Endothelial cell of coronary artery (primary cell): ENCODE measurements around the gene MTG2. TPM values are rescaled to one million over a fixed set of nuclear protein-coding genes. Genes with fewer than 3 reads are reported as not detected.

Experiments
- total RNA-seq: library from RNA; depleted of rRNA; stranded (reverse); fragments of >200 nt; gene quantifications from 2 replicates; pipeline ENCODE4 v1.2.3, GENCODE V29; 2014

The MTG2 gene, protein sequence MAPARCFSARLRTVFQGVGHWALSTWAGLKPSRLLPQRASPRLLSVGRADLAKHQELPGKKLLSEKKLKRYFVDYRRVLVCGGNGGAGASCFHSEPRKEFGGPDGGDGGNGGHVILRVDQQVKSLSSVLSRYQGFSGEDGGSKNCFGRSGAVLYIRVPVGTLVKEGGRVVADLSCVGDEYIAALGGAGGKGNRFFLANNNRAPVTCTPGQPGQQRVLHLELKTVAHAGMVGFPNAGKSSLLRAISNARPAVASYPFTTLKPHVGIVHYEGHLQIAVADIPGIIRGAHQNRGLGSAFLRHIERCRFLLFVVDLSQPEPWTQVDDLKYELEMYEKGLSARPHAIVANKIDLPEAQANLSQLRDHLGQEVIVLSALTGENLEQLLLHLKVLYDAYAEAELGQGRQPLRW
- total RNA-seq = 14.4 and 16.8 TPM in 2 replicates

DNA sequence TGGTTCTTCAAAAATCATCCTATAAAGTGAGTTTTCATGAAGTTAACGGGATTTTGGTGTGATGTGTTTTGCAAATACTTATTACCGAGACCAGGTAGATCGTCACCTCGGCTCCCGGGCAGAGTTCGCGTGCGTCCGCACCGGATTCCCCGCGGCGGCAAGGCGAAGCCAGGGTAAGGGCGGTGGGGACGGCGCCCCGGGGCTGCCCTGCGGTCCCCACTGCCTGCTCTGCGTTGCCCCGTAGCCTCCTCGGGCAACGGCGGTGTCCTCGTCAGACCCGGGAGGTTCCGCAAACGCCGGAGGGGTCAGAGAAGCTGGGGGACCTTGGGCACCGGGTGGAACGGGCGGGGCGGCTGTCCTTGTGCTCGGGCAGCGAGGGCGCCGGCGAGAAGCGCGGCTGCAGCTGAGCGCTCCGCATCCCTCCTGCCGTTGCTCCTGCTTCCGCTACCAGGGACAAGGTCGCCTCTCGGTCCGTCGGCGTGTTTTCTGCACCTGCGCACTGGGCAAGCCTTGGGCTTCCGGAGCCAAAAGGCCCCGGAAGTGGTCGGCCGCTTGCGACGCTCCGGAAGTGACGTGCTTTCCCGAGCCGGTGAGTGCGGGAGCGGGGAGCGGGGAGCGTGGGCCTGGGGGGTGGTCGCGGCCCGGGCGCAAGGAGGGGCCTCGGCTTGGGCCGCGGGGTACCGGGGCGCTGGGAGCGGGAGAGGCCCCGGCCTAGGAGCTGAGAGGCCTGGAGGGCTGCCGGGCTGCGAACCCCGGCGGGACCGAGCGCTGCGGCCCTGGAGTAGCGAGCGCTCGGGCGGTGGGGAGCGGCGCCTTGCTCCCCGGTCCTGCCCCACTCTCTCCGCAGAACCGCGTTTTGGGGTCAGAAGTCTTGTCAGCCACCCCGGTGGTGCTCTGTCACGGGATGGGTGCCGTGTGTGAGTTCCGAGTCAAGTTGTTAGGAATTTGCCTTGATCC, at the start of gene MTG2:
Gene MTG2 (plus strand): TSS at position 560 of the 957 bp plus-strand sequence. CDS start 10,393 bp downstream, outside the sequence.

DNA sequence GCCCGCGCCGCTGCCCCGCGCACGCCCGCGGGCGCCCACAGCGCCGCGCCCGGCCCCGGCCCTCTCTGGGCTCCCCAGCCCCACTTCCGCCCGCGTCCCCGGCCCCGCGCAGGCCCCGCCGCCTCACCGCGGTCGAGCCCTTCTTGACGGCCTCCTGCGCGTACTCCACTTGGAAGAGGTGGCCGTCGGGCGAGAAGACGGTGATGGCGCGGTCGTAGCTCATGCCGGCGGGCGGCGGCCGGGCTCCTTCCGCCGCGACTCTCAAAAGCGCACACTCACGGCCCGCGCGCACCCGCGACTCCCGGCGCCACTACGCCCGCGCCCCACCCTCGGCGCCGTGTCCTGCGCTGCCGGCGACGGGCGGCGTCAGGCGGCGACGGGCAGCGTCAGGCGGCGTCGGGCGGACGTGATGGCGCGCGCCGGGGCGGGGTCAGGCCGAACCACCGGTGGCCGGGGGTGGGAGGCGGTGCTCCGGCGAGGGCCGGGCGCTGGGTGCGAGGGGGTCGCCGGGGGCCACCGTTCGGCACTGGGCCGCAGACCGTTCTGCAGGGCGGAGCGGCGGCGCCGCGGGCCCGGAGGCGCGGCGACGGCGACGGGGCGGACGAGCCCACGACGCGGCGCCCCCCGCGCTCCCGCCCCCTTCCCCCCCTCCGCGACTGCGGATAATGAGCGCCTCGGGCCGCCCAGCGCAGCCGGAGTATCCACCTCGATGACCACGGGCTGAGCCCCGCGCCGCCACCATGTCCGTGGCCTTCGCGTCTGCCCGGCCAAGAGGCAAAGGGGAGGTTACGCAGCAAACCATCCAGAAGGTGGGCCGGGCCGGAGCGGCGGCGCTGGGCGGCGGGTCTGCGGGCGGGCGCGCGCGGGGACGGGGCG, 39.5 kb upstream of the MTG2 start, which contains the start of the genes PSMA7 and SS18L1:
Gene PSMA7 (minus strand): TSS at position 314 of the 876 bp plus-strand sequence. CDS start 91 bp downstream, at position 223.
Gene SS18L1 (plus strand): TSS at position 689 of the 876 bp plus-strand sequence. CDS start 52 bp downstream, at position 741.

DNA sequence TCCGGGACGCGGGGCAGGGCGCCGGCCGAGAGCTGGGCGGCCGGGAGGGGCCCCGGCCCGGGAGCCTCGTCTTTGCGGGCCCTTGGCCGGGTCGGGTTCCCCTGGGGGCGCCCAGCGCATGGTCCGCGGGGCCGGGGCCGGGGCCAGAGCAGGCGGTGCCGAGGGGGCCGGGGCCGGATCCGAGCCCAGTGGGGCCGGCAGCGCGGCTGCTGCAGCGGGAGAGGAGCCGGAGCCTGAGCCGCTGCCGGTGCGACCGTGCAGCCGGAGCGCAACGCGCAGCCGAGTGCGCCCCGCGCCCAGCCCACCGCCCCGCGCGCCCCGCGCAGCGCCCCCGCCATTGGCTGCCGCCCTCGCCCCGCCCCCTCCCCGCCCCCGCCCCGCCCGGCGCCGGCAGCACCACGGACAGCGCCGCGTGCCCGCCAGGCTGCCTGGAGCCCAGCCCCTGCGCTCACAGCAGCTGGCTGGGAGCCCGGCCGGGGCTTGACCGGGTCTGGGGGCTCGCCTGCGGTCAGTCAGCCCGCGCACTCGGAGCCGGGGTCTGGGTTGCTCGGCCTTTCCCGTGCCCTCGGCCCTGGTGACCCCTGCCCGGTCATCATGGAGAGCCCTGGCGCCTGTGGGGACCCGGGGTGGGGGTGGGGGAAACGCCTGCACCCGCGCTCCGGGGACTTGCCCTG, 37.3 kb downstream of the MTG2 start, which contains the start of gene HRH3:
Gene HRH3 (minus strand): TSS at position 287 of the 674 bp plus-strand sequence. CDS start 308 bp downstream, outside the sequence.

DNA sequence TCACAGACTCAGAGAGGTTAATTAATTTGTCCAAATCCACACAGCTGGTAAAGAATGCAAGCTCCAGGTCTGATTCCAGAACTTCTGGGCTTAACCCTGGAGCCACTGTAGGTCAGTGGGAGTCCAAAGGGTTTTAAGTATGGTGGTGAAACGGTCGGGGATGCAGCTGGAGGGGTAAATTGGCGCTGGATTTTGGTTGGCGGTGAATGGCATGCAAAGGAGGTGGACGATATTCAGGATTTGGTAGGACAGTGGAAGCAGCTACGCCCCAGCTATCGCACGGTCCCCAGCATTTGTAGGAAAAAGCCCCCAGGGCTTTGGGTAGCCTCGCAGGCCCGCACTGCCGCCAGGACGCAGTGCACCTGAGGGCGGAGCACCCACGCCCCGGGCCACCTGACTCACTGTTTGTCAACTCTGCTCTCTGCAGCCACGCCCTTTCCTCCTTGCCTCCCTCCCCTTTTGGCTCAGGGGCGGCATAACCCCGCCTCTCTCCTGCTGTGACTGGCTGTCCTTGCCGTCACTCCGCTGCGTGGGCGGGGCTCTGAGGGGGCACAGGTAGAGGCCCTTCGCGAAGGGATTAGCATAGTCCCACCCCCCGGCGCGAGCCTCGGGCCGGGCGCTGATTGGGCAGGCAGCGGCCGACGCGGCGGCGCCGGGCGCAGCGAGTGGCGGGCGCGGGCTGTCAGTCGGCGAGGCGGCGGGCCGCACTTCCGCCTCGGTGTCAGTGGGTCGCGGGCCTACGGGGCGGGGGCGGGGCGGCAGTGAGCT, 55.2 kb downstream of the MTG2 start, which contains the start of gene OSBPL2:
Gene OSBPL2 (plus strand): TSS at position 721 of the 768 bp plus-strand sequence. CDS start 17,664 bp downstream, outside the sequence.

Other genes with a start within 250 kb of the MTG2 start
- gene TAF4, start 117.1 kb upstream of the MTG2 start, total RNA-seq = 2.9 and 5.3 TPM in 2 replicates
- 35.2 and 36.6 TPM in 2 replicates for gene LSM14B, start 60.6 kb upstream of the MTG2 start, total RNA-seq
- gene PSMA7, start 39.6 kb upstream of the MTG2 start, total RNA-seq = 559 and 583 TPM in 2 replicates
- 9.8 and 13.5 TPM in 2 replicates for gene SS18L1, start 39.3 kb upstream of the MTG2 start, total RNA-seq
- gene HRH3, start 37.2 kb downstream of the MTG2 start, total RNA-seq = not detected in 2 replicates
- gene OSBPL2, start 55.5 kb downstream of the MTG2 start, total RNA-seq = 17.2 and 26.8 TPM in 2 replicates
- 110 and 141 TPM in 2 replicates for gene ADRM1, start 120.0 kb downstream of the MTG2 start, total RNA-seq
- 59.0 and 137 TPM in 2 replicates for gene LAMA5, start 184.3 kb downstream of the MTG2 start, total RNA-seq
- gene RPS21, start 204.1 kb downstream of the MTG2 start, total RNA-seq = 1,391 and 1,978 TPM in 2 replicates
- gene CABLES2, start 224.3 kb downstream of the MTG2 start, total RNA-seq = 0.75 and 0.99 TPM in 2 replicates
- gene RBBP8NL, start 244.5 kb downstream of the MTG2 start, total RNA-seq = not detected in 2 replicates